GM18505 (cell line): ENCODE data around the gene MEGF9.
"Not testable (repeated sequence)": the region's sequence is repeated elsewhere in the genome, so short reads cannot be mapped to it uniquely, and the experiment has no call there.

Experiments
- ATAC-seq: cut with Tn5 transposase; IDR thresholded peaks from one replicate; pipeline ENCODE4 v1.9.1; 2021; ENCODE audit not compliant: unreplicated experiment
- POLR2A ChIP-seq: IDR thresholded peaks from 4 replicates; pipeline ENCODE4 v1.6.1; 2011; ENCODE audit warnings: borderline replicate concordance; ENCODE audit not compliant: insufficient read depth, insufficient read length; ENCODE audit errors: extremely low read depth

MEGF9 gene

GRCh38 chr9:120571443-120572257, 142.6 kb downstream of the MEGF9 start:
- no peak for TF ChIP-seq POLR2A
- ATAC-seq, result no peak

GRCh38 chr9:120570296-120570695, 144.0 kb downstream of the MEGF9 start:
- ATAC-seq, result no peak
- no peak for TF ChIP-seq POLR2A

- no peak for ATAC-seq
- no peak for TF ChIP-seq POLR2A
Measured at GRCh38 chr9:120569556-120569955, 144.7 kb downstream of the MEGF9 start.

GRCh38 chr9:120568816-120569215, 145.5 kb downstream of the MEGF9 start:
- TF ChIP-seq POLR2A, result no peak
- ATAC-seq, result no peak

GRCh38 chr9:120567874-120568273, 146.4 kb downstream of the MEGF9 start:
- ATAC-seq, result no peak
- TF ChIP-seq POLR2A, result no peak

GRCh38 chr9:120567081-120567480, 147.2 kb downstream of the MEGF9 start:
- TF ChIP-seq POLR2A, result no peak
- no peak for ATAC-seq

GRCh38 chr9:120564589-120564988, 149.7 kb downstream of the MEGF9 start:
- no peak for ATAC-seq
- no peak for TF ChIP-seq POLR2A

GRCh38 chr9:120562861-120563443, 151.3 kb downstream of the MEGF9 start:
- no peak for ATAC-seq
- TF ChIP-seq POLR2A, result no peak

GRCh38 chr9:120561709-120562108, 152.6 kb downstream of the MEGF9 start:
- no peak for TF ChIP-seq POLR2A
- ATAC-seq, result no peak

GRCh38 chr9:120559546-120559945, 154.7 kb downstream of the MEGF9 start:
- ATAC-seq, result no peak
- no peak for TF ChIP-seq POLR2A

GRCh38 chr9:120558454-120558853, 155.8 kb downstream of the MEGF9 start:
- no peak for ATAC-seq

GRCh38 chr9:120557205-120557604, 157.1 kb downstream of the MEGF9 start:
- no peak for TF ChIP-seq POLR2A
- no peak for ATAC-seq

More at GRCh38 chr9:120558454-120558853, 155.8 kb downstream of the MEGF9 start:
- no peak for TF ChIP-seq POLR2A

- no peak for ATAC-seq
- TF ChIP-seq POLR2A, result no peak
Measured at GRCh38 chr9:120556775-120557174, 157.5 kb downstream of the MEGF9 start.

GRCh38 chr9:120555839-120556238, 158.4 kb downstream of the MEGF9 start:
- ATAC-seq, result no peak
- TF ChIP-seq POLR2A, result no peak

GRCh38 chr9:120552210-120552704, 162.0 kb downstream of the MEGF9 start:
- ATAC-seq, result not testable (repeated sequence)
